Measurements from ENCODE around the gene LNPK.
"Not testable (repeated sequence)": the region's sequence is repeated elsewhere in the genome, so short reads cannot be mapped to it uniquely, and the experiment has no call there.

Gene LNPK

DNA sequence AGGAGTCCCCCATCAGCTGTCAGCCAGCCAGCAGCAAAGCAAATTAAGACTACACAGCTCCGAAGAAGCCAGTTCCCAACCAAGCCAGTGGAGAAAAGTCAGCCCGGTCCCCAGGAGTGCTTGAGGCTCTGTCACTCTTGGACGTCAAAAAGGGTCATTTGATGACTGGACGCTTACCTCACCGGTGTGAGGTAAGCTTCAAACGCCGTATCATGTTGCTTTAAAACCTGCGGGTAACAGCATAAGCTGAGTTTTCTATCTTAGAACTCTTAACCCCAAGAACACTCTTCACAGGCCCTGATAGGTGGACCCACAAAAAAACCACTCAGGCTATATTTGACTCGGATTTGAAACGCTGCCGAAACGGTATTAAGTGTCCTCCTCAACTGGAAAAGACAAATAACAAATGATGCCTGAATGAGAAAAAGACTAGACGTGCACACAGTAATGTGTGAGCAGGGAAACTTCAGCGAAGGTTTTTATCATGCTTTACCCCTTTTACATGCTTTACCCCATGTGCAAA, 682 bp upstream of the LNPK start:
- no peak for DNase-seq (ENCODE audit: low read depth)
- TF ChIP-seq, protein P1, sequence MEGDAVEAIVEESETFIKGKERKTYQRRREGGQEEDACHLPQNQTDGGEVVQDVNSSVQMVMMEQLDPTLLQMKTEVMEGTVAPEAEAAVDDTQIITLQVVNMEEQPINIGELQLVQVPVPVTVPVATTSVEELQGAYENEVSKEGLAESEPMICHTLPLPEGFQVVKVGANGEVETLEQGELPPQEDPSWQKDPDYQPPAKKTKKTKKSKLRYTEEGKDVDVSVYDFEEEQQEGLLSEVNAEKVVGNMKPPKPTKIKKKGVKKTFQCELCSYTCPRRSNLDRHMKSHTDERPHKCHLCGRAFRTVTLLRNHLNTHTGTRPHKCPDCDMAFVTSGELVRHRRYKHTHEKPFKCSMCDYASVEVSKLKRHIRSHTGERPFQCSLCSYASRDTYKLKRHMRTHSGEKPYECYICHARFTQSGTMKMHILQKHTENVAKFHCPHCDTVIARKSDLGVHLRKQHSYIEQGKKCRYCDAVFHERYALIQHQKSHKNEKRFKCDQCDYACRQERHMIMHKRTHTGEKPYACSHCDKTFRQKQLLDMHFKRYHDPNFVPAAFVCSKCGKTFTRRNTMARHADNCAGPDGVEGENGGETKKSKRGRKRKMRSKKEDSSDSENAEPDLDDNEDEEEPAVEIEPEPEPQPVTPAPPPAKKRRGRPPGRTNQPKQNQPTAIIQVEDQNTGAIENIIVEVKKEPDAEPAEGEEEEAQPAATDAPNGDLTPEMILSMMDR (IDR thresholded peaks at IDR 0.05; ENCODE audit: low read depth, low read length, missing control alignments), result no peak
- in situ Hi-C loops (cut with HindIII; ENCODE audit: low sequenced_read_pairs), result no loop called here
- peak overlapping the region; percentile 91 for H3K4me3 ChIP-seq (ENCODE audit: low read depth, low read length)

DNA sequence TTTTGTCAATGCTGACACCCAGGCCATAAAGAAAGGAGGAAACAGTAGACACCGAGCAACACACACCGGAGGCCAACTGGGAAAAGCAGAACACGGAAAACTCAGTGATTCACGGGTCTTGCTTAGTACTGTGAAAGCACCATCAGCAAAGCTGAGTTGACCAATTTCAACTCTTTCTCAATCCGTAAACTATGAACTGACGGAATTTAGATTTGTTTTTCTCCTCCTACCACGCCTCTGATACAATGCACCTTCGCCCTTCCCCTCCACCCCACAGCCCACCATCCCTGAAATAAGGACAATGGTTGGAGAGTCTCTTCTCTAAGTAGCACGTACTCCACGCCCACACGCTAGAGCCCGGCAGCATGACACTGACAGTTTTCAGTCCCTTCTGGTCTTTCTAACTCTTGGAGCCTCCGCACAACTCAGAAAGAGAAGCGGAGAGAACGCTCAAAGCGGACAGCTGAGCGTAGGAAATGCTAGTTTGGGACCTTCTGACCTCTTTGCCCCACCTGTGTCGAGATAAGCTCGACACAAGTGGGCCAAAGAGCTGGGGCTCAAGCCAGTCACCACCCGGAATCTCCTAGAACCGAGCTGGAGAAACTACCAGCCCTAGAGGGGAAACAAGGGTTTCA, 669 bp downstream of the LNPK start:
- in situ Hi-C loops (cut with HindIII; ENCODE audit: low sequenced_read_pairs), result no loop called here

DNA sequence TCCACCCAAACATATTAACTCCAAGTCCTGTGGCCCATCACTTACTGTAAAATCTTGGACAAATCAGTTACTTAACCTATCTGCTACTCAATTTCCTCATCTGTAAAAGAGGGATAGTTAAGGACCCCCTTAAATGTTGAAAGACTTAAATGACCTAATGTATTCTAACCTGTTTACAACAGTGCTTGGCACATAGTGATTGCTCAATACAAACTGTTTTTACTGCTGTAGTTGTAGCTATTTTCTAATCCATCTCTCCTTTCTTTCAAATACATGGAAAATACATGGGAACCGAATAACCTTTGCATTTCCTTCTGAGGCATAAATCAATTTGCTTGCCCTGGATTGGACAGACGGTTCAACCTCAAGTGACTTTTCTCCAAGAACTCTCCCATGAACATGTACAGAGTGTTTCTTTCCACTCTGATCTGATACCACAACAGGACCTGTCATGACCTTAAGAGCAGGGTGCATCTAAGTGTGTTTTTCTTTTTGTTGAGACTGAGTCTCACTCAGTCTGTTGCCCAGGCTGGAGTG, 2.7 kb downstream of the LNPK start:
- TF ChIP-seq, protein P1 (IDR thresholded peaks at IDR 0.05; ENCODE audit: low read depth, low read length, missing control alignments), result no peak
- DNase-seq (ENCODE audit: low read depth), result no peak
- in situ Hi-C loops (cut with HindIII; ENCODE audit: low sequenced_read_pairs), result no loop called here
- no peak overlapping the region for H3K4me3 ChIP-seq (ENCODE audit: low read depth, low read length)

More for the DNA sequence above, 669 bp downstream of the LNPK start:
- DNase-seq (ENCODE audit: low read depth), result no peak
- peak overlapping the region; percentile 91 for H3K4me3 ChIP-seq (ENCODE audit: low read depth, low read length)
- TF ChIP-seq, protein P1 (IDR thresholded peaks at IDR 0.05; ENCODE audit: low read depth, low read length, missing control alignments), result no peak

DNA sequence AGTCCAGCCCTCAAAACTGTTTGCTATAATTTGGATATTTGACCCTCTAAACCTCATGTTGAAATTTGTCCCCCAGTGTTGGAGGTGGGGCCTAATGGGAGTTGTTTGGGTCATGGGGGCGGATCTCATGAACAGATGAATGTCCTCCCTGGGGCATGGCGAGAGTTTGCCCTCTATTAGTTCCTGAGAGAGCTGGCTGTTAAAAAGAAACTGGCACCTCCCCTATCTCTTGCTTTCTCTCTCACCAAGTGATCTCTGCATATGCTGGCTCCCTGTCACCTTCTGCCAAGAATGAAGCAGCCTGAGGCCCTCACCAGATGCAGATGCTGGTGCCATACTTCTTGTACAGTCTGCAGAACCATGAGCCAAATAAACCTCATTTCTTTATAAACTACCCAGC, 12.0 kb downstream of the LNPK start:
- in situ Hi-C loops (cut with HindIII; ENCODE audit: low sequenced_read_pairs), result no loop called here
- no peak for DNase-seq (ENCODE audit: low read depth)
- no peak overlapping the region for H3K4me3 ChIP-seq (ENCODE audit: low read depth, low read length)
- TF ChIP-seq, protein P1 (IDR thresholded peaks at IDR 0.05; ENCODE audit: low read depth, low read length, missing control alignments), result no peak

DNA sequence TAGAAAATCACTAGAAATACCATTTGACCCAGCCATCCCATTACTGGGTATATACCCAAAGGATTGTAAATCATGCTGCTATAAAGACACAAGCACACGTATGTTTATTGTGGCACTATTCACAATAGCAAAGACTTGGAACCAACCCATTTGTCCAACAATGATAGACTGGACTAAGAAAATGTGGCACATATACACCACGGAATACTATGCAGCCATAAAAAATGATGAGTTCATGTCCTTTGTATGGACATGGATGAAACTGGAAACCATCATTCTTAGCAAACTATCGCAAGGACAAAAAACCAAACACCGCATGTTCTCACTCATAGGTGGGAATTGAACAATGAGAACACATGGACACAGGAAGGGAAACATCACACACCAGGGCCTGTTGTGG, 14.9 kb downstream of the LNPK start:
- H3K4me3 ChIP-seq (ENCODE audit: low read depth, low read length); in situ Hi-C loops (cut with HindIII; ENCODE audit: low sequenced_read_pairs); DNase-seq (ENCODE audit: low read depth): not testable (repeated sequence)

DNA sequence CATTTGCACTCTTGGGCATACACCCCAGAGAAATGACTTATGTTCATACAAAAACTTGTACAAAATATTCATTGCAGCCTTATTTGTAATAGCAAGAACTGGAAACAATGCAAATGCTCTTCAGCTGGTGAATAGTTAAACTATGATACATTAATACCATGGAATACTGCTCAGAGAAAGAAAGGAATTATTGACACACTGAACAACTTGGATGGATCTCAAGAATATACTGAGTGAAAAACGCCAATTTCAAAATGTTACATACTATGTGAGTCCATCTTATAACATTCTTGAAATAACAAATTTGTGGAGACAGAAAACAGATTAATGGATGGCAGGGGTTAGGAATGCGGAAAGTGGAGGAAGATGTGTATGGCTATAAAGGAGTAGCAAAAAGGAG, 17.2 kb downstream of the LNPK start:
- TF ChIP-seq, protein P1 (IDR thresholded peaks at IDR 0.05; ENCODE audit: low read depth, low read length, missing control alignments), result no peak
- no peak for DNase-seq (ENCODE audit: low read depth)
- H3K4me3 ChIP-seq (ENCODE audit: low read depth, low read length), result no peak overlapping the region
- in situ Hi-C loops (cut with HindIII; ENCODE audit: low sequenced_read_pairs), result no loop called here

DNA sequence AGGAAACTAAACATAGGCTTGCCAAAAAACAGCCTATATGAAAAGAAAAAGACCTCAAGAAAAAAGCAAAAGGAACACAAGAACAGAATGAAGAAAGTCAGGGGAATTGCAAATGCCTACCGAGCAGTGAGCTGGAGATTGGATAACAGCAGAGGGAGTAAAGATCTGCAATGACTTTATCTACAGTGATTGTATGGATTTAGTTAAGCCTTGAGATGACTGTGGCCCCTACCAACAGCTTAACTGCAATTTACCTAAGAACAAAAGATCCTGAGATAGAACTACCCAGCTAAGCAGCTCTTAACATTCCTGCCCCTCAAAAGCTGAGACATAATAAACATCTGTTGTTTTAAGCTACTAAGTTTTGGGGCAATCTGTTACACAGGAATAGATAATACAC, 20.5 kb downstream of the LNPK start:
- no peak overlapping the region for H3K4me3 ChIP-seq (ENCODE audit: low read depth, low read length)
- in situ Hi-C loops (cut with HindIII; ENCODE audit: low sequenced_read_pairs), result no loop called here
- DNase-seq (ENCODE audit: low read depth), result no peak
- TF ChIP-seq, protein P1 (IDR thresholded peaks at IDR 0.05; ENCODE audit: low read depth, low read length, missing control alignments), result no peak

All from astrocyte of the cerebellum (primary cell).